Tibial nerve (tissue), 4 donors: ENCODE data around the gene HS6ST3.

ENCODE experiments used
- CTCF ChIP-seq, 5 experiments: fragments of 200-600 bp in 3 of 5; fragments of 450-650 bp in 2 of 5; sonication (generic) in 3 of 5; IDR thresholded peaks; one replicate each; pipeline ENCODE4 v1.5.1; 2016 to 2019; ENCODE audit warnings: antibody characterized with exemption in 5 of 5, mild to moderate bottlenecking in 3 of 5, moderate library complexity in 2 of 5
- EP300 ChIP-seq, 2 donors: sonication (generic); formaldehyde crosslinking; IDR thresholded peaks; one replicate each; pipeline ENCODE4 v1.6.1; 2017; ENCODE audit warnings: antibody characterized with exemption in 2 of 2, mild to moderate bottlenecking in 1 of 2
- POLR2A ChIP-seq, 2 donors: fragments of 450-650 bp; IDR thresholded peaks; one replicate each; pipeline ENCODE4 v1.6.1; 2017; ENCODE audit warnings: antibody characterized with exemption in 2 of 2, mild to moderate bottlenecking in 2 of 2, moderate library complexity in 2 of 2

- TF ChIP-seq CTCF (IDR thresholded peaks at IDR 0.05): no peak
- TF ChIP-seq POLR2A (IDR thresholded peaks at IDR 0.05): no peak
- no peak for TF ChIP-seq EP300 (IDR thresholded peaks at IDR 0.05)
These were observed 125.0 kb downstream of the HS6ST3 start for GRCh38 chr13:96214824-96215445.
